CD4-positive, alpha-beta T cell treated with Interleukin-1 beta for 1 hour (primary cell): ENCODE data around the gene CAMK2B.

Experiments used
- DNase-seq, 2 donors: peaks; one replicate each; pipeline ENCODE4 v3.0.0-alpha.2; 2020 to 2022

Gene CAMK2B

GRCh38 chr7:44272456-44272855 is 52.9 kb downstream of the CAMK2B start:
- no peak for DNase-seq

GRCh38 chr7:44269943-44270493 is 55.4 kb downstream of the CAMK2B start:
- DNase-seq, result no peak

GRCh38 chr7:44269417-44269816 is 56.0 kb downstream of the CAMK2B start:
- no peak for DNase-seq

GRCh38 chr7:44268671-44269070 is 56.7 kb downstream of the CAMK2B start:
- DNase-seq, result no peak

- DNase-seq, result no peak
These were observed 57.5 kb downstream of the CAMK2B start for GRCh38 chr7:44267719-44268421.

- no peak for DNase-seq
These were observed 58.2 kb downstream of the CAMK2B start for GRCh38 chr7:44267178-44267577.

- no peak for DNase-seq
These were observed 58.9 kb downstream of the CAMK2B start for GRCh38 chr7:44266526-44266925.

GRCh38 chr7:44265728-44266127 is 59.7 kb downstream of the CAMK2B start:
- DNase-seq, result no peak

GRCh38 chr7:44264221-44264931 is 61.0 kb downstream of the CAMK2B start:
- DNase-seq, result no peak

GRCh38 chr7:44263326-44264082 is 61.9 kb downstream of the CAMK2B start:
- DNase-seq, result no peak

- no peak for DNase-seq
These were observed 63.4 kb downstream of the CAMK2B start for GRCh38 chr7:44262031-44262430.

GRCh38 chr7:44261240-44261639 is 64.2 kb downstream of the CAMK2B start:
- no peak for DNase-seq

GRCh38 chr7:44259547-44260457 is 65.6 kb downstream of the CAMK2B start:
- no peak for DNase-seq

GRCh38 chr7:44258865-44259546 is 66.4 kb downstream of the CAMK2B start:
- no peak for DNase-seq

GRCh38 chr7:44258423-44258760 is 67.0 kb downstream of the CAMK2B start:
- no peak for DNase-seq

GRCh38 chr7:44257618-44258422 is 67.6 kb downstream of the CAMK2B start:
- DNase-seq, result peak; percentile 69 to 79

GRCh38 chr7:44257213-44257612 is 68.2 kb downstream of the CAMK2B start:
- no peak for DNase-seq

- no peak for DNase-seq
These were observed 68.9 kb downstream of the CAMK2B start for GRCh38 chr7:44256459-44256858.

GRCh38 chr7:44251881-44252280 is 73.5 kb downstream of the CAMK2B start:
- DNase-seq, result no peak

GRCh38 chr7:44251269-44251668 is 74.1 kb downstream of the CAMK2B start:
- DNase-seq, result no peak

- no peak for DNase-seq
These were observed 75.7 kb downstream of the CAMK2B start for GRCh38 chr7:44249639-44250234.
